Fibroblast of skin of scalp (primary cell): Measurements from ENCODE around the gene SAP30L.

Experiments
- DNase-seq: peaks from one replicate; pipeline ENCODE4 v3.0.0-alpha.2; 2013

SAP30L gene

GRCh38 chr5:154481584-154482381 is 36.0 kb downstream of the SAP30L start:
- no peak for DNase-seq

GRCh38 chr5:154482528-154483449 is 37.0 kb downstream of the SAP30L start:
- no peak for DNase-seq

GRCh38 chr5:154483654-154484392 is 38.0 kb downstream of the SAP30L start:
- DNase-seq = no peak

GRCh38 chr5:154484393-154485095 is 38.7 kb downstream of the SAP30L start:
- DNase-seq = no peak

GRCh38 chr5:154485096-154485491 is 39.3 kb downstream of the SAP30L start:
- no peak for DNase-seq

GRCh38 chr5:154485850-154486426 is 40.1 kb downstream of the SAP30L start:
- no peak for DNase-seq

- DNase-seq = no peak
Observed at GRCh38 chr5:154486427-154486866, 40.6 kb downstream of the SAP30L start.

- DNase-seq = no peak
Observed at GRCh38 chr5:154487541-154487940, 41.7 kb downstream of the SAP30L start.

- no peak for DNase-seq
Observed at GRCh38 chr5:154491941-154492340, 46.1 kb downstream of the SAP30L start.

- no peak for DNase-seq
Observed at GRCh38 chr5:154493274-154493673, 47.5 kb downstream of the SAP30L start.

- no peak for DNase-seq
Observed at GRCh38 chr5:154494036-154494435, 48.2 kb downstream of the SAP30L start.

GRCh38 chr5:154498591-154498990 is 52.8 kb downstream of the SAP30L start:
- DNase-seq = no peak

- no peak for DNase-seq
Observed at GRCh38 chr5:154498994-154499393, 53.2 kb downstream of the SAP30L start.

GRCh38 chr5:154501566-154501965 is 55.8 kb downstream of the SAP30L start:
- no peak for DNase-seq

GRCh38 chr5:154502180-154502579 is 56.4 kb downstream of the SAP30L start:
- DNase-seq = no peak

- no peak for DNase-seq
Observed at GRCh38 chr5:154503698-154504039, 57.9 kb downstream of the SAP30L start.

- DNase-seq = no peak
Observed at GRCh38 chr5:154505567-154505966, 59.8 kb downstream of the SAP30L start.

- no peak for DNase-seq
Observed at GRCh38 chr5:154506049-154506715, 60.4 kb downstream of the SAP30L start.

GRCh38 chr5:154506716-154507080 is 60.9 kb downstream of the SAP30L start:
- no peak for DNase-seq

- no peak for DNase-seq
Observed at GRCh38 chr5:154508114-154508513, 62.3 kb downstream of the SAP30L start.

- DNase-seq = no peak
Observed at GRCh38 chr5:154509784-154510555, 64.2 kb downstream of the SAP30L start.
